GM19193 (cell line): Measurements from ENCODE around the gene GAK.

ENCODE experiments used
- POLR2A ChIP-seq: IDR thresholded peaks from 4 replicates; pipeline ENCODE4 v1.6.1; 2011; ENCODE audit not compliant: insufficient read depth, insufficient read length; ENCODE audit errors: extremely low read depth

GAK gene

GRCh38 chr4:931960-932712 is at the start of gene GAK, which contains the start of gene TMEM175:
TSS of gene GAK (minus strand) at chr4:932316. CDS start at chr4:932187, 129 bp downstream.
TSS of gene TMEM175 (plus strand) at chr4:932460. CDS start at chr4:947740, 15,280 bp downstream.
- TF ChIP-seq POLR2A, result peak; percentile 95

GRCh38 chr4:978957-979701 is 47.0 kb upstream of the GAK start:
- no peak for TF ChIP-seq POLR2A

GRCh38 chr4:974668-975067 is 42.6 kb upstream of the GAK start:
- TF ChIP-seq POLR2A, result no peak

- TF ChIP-seq POLR2A, result peak; percentile 42
Observed at GRCh38 chr4:973431-974397, 41.6 kb upstream of the GAK start, which contains the start of gene DGKQ. TSS of gene DGKQ (minus strand) at chr4:973569. CDS start at chr4:973482, 87 bp downstream.

GRCh38 chr4:972651-973424 is 40.7 kb upstream of the GAK start:
- TF ChIP-seq POLR2A, result no peak

GRCh38 chr4:971666-972500 is 39.8 kb upstream of the GAK start:
- TF ChIP-seq POLR2A, result no peak

- TF ChIP-seq POLR2A, result no peak
Observed at GRCh38 chr4:970854-971520, 38.9 kb upstream of the GAK start.

- TF ChIP-seq POLR2A, result no peak
Observed at GRCh38 chr4:970046-970745, 38.1 kb upstream of the GAK start.

- no peak for TF ChIP-seq POLR2A
Observed at GRCh38 chr4:968621-969394, 36.7 kb upstream of the GAK start.

- no peak for TF ChIP-seq POLR2A
Observed at GRCh38 chr4:968221-968620, 36.1 kb upstream of the GAK start.

GRCh38 chr4:967113-968104 is 35.3 kb upstream of the GAK start:
- TF ChIP-seq POLR2A, result no peak
